HG02610 (cell line): ENCODE results near the gene RSF1.

Source experiments
- ATAC-seq: cut with Tn5 transposase; IDR thresholded peaks from one replicate; pipeline ENCODE4 v1.9.1; 2021; ENCODE audit warnings: mild to moderate bottlenecking, moderate library complexity; ENCODE audit not compliant: unreplicated experiment

Gene RSF1

GRCh38 chr11:77750394-77751156, 69.9 kb downstream of the RSF1 start:
- no peak for ATAC-seq

GRCh38 chr11:77749232-77749631, 71.3 kb downstream of the RSF1 start:
- ATAC-seq = no peak

DNA sequence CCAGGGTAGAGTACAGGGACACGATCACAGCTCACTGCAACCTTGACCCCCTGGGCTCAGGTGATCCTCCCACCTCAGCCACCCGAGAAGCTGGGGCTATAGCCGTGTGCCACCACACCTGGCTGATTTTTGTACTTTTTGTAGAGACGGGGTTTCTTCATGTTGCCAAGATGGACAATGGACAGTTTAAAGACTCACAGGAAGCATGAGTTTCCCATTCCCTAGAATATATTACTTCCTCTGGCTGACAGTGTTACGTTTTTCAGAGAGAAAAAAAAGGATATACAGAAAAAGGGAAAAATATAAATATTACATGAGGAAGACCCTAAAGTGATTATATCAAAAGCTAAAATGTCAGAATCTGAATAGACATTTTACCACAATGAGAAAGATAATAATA, 72.3 kb downstream of the RSF1 start:
- ATAC-seq = no peak

- no peak for ATAC-seq
These were observed 73.0 kb downstream of the RSF1 start for GRCh38 chr11:77747381-77747969.

DNA sequence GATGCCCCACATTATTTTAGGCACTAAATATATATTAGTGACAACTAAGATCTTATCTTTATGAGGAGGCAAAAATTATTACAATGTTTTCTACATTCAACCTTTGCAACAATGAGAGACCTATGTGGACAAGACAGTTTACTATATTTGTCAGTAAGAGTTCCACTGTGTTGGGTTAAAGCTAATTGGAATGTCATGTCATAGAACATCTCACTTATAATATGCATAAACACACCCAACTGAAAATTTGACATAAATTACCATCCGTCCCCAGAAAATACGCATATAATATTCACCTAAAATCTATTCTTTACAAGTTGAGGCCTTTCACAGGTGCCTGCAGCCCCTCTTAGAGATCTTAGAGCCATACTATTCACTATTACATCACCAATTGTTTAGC, 84.0 kb downstream of the RSF1 start:
- ATAC-seq = no peak

DNA sequence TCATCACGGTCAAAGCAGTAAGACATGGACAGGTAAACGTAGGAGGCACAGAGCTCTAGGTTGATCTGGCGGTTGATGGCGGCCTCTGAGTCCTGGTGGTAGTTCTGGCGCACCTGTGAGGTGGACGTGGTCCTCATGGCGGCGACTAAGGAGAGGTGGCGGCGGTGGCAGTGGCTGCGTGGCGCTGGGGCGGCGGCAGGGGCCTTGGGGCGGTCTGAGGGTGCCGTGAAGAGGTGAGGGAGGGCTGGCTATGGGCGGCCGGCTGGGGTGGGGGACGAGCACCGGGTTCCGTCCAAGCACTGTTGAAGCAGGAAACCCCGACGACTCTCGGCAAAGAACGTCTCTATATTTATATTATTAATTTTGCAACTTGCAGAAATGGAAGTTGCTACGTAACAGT, 85.6 kb downstream of the RSF1 start:
- ATAC-seq = no peak

- ATAC-seq = no peak
These were observed 88.4 kb downstream of the RSF1 start for GRCh38 chr11:77732143-77732542.

GRCh38 chr11:77730789-77731188, 89.7 kb downstream of the RSF1 start:
- ATAC-seq = no peak

DNA sequence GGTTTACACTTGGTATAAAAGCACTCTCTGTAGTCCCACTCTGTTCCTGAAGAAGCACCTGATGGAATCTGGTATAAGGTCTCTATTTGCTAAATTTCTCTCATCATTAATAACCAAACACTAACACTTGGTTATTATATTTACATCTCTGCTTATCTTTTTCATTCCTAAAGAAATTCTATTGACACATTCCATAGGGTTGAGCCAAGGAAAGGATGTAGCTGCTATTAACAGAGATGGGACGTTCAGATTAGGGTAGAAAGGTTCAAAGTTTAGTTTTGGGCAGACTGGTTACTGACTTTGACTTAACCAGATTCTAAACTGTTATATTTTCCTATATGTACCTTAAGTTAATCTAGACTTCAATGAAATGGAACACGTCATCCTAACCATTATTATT, 91.5 kb downstream of the RSF1 start:
- no peak for ATAC-seq

GRCh38 chr11:77728203-77728786, 92.2 kb downstream of the RSF1 start:
- no peak for ATAC-seq

- peak; percentile 70 for ATAC-seq
These were observed 94.0 kb downstream of the RSF1 start for GRCh38 chr11:77726524-77726923.

- no peak for ATAC-seq
These were observed 95.1 kb downstream of the RSF1 start for GRCh38 chr11:77725433-77725832.

DNA sequence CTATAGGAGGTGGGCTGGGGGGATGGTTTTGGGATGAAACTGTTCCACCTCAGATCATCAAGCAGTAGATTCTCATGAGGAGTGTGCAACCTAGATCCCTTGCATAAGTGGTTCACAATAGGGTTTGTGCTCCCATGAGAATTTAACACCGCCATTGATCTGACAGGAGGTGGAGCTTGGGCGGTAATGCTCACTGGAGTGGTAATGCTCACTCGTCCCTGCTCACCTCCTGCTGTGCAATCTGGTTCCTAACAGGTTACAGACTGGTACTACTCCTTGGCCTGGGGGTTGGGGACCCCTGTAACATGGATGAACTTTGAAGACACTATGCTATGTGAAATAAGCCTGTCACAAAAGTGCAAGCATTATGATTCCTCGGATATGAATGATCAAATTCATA, 95.9 kb downstream of the RSF1 start:
- ATAC-seq = no peak

DNA sequence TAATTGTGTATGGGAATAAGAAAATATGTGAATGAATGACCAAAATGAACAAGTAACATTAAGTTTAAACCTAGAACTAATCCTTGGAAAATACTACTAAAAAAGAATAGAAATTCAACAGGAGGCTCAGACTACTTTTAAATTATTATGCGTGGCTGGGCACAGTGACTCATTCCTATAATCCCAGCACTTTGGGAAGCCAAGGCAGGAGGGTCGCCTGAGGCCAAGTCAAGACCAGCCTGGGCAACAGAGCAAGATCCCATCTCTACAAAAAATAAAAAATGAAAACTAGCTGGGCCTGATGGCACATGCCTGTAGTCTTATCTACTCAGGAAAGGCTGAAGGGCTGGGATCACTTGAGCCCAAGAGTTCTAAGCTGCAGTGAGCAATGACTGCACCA, 97.5 kb downstream of the RSF1 start:
- no peak for ATAC-seq

GRCh38 chr11:77710358-77710757, 110.2 kb downstream of the RSF1 start:
- no peak for ATAC-seq

DNA sequence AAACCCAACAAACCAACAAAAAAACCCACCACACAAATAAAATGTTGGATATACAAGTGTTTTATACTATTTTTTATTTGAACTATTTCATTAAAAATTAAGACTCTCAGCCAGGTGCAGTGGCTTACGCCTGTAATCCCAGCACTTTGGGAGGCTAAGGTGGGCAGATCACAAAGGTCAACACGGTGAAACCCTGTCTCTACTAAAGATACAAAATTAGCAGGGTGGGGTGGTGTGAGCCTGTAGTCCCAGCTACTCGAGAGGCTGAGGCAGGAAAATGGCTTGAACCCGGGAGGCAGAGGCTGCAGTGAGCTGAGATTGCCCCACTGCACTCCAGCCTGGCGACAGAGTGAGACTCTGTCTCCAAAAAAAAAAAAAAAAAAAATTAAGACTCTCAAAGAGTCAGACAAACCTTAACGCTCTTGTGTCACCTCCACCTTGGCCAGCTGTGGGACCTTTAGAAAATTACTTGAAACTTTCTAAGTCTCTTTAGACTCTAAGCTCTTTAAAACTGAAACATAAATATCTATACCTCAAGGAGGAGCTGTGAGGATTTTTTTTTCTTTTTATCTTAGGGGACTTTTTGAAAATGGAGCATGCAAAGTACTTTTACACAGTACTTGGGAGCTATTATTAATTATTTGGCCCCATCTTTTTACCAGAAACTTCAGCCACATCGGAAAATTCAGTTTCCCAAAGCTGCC, 114.5 kb downstream of the RSF1 start:
- ATAC-seq = no peak

GRCh38 chr11:77705195-77705875, 115.2 kb downstream of the RSF1 start:
- no peak for ATAC-seq

DNA sequence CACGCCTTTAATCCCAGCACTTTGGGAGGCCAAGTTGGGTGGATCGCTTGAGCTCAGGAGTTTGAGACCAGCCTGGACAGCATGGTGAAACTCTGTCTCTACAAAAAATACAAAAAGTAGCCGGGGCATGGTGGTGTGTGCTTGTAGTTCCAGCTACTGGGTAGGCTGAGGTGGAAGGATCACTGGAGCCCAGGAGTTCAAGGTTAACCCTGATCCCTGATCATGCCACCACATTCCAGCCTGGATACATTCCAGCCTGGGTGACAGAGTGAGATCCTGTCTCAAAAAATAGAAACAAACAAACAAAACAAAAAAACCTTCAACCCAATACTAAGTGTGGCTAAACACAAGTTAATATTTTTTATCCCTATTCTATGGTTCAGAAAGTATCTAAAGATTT, 116.5 kb downstream of the RSF1 start:
- ATAC-seq = no peak

- no peak for ATAC-seq
These were observed 121.1 kb downstream of the RSF1 start for GRCh38 chr11:77699425-77699824.

GRCh38 chr11:77698896-77699295, 121.6 kb downstream of the RSF1 start:
- ATAC-seq = no peak

GRCh38 chr11:77697865-77698264, 122.7 kb downstream of the RSF1 start:
- no peak for ATAC-seq
